NCI-H146 (cell line): ENCODE results near the gene MYF6.
A peak's percentile ranks its signal among the peaks of the same experiment; 100 is the strongest.
"Not testable (repeated sequence)": the region's sequence is repeated elsewhere in the genome, so short reads cannot be mapped to it uniquely, and the experiment has no call there.

Experiments
- DNase-seq: peaks from one replicate; lab custom pipeline; 2025; lab: John Stamatoyannopoulos, UW

MYF6 gene

GRCh38 chr12:80707126-80707829 is at the start of gene MYF6:
MYF6 (plus strand) TSS chr12:80707634; CDS start chr12:80707720, 86 bp downstream.
- DNase-seq = no peak

GRCh38 chr12:80659512-80660063 is 47.8 kb upstream of the MYF6 start:
- DNase-seq = no peak

DNA sequence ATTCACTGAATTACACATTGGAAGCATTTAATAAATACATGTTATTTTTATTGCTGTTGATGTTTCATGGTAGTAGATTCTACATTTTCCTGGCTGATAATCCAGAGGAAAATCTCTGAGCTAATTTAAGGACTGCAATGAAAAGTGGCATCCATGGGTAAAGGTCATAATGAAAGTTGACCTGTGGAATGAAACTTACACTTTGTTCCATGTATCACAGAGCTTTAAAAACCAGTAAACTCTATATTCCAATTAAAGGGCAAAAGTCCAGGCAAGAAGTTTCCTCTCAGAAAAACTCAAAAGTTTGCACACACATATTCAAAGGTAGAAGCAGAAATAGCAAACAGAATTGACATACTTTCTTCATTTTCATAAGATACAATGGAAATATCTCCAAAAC is 44.8 kb upstream of the MYF6 start:
- DNase-seq = no peak

DNA sequence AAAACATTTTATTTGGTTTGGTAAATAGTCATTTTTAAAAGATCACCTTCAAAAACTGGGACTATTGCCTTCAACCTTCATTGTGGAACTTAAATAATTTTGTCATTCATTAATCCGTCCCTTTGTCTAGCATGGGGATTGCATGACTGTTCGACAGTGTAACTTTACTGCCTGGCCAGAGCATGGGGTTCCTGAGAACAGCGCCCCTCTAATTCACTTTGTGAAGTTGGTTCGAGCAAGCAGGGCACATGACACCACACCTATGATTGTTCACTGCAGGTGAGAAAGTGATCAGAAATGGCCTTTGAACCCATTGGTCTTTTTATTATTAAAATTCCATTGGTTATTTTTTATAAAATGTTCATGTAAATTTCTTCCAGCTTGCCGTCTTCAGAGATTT is 37.2 kb upstream of the MYF6 start:
- DNase-seq = no peak

- not testable (repeated sequence) for DNase-seq
Observed at GRCh38 chr12:80676042-80676636, 31.3 kb upstream of the MYF6 start.

DNA sequence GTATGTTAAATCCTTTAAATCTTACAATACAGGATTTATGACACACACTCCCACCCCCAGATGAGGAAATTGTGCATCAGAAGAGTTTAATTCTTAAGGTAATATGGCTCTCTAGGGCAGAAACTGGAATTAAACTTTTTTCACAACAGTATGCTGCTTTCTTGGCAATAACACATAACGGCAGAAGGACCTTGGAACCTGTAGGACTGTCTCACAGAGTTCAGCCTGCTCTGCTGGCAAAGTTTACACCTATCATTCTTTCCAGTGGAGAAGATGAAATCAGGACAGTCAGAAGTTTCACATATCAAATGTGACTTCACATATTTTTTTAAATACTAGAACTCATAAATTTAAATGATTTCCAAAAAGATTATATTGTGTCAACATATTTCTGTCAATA is 30.6 kb upstream of the MYF6 start:
- DNase-seq = no peak

- no peak for DNase-seq
Observed at GRCh38 chr12:80677994-80678393, 29.4 kb upstream of the MYF6 start.

GRCh38 chr12:80679346-80680131 is 27.9 kb upstream of the MYF6 start:
- DNase-seq = no peak

- DNase-seq = no peak
Observed at GRCh38 chr12:80681287-80681686, 26.1 kb upstream of the MYF6 start.

- DNase-seq = no peak
Observed at GRCh38 chr12:80681786-80682185, 25.6 kb upstream of the MYF6 start.

GRCh38 chr12:80684077-80684495 is 23.3 kb upstream of the MYF6 start:
- no peak for DNase-seq

DNA sequence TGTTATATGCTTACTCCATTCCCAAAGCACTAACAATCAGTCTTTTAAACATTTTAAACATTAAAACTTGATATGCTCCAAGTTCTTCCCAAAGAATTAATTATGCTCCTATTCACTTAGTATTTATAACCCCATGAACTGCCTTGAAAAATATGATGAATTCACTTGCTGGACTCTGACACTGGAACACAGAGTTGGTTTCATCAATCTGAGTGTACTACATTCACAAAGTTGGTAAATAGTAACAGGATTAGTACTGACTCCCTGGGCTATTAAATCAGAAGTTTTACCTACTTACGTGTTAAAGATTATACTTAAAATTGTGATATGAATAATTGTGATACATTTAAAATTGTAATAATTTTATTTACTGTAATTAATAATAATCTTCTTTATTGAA is 17.3 kb upstream of the MYF6 start:
- no peak for DNase-seq

GRCh38 chr12:80690513-80690912 is 16.9 kb upstream of the MYF6 start:
- DNase-seq = no peak

- no peak for DNase-seq
Observed at GRCh38 chr12:80692114-80692513, 15.3 kb upstream of the MYF6 start.

DNA sequence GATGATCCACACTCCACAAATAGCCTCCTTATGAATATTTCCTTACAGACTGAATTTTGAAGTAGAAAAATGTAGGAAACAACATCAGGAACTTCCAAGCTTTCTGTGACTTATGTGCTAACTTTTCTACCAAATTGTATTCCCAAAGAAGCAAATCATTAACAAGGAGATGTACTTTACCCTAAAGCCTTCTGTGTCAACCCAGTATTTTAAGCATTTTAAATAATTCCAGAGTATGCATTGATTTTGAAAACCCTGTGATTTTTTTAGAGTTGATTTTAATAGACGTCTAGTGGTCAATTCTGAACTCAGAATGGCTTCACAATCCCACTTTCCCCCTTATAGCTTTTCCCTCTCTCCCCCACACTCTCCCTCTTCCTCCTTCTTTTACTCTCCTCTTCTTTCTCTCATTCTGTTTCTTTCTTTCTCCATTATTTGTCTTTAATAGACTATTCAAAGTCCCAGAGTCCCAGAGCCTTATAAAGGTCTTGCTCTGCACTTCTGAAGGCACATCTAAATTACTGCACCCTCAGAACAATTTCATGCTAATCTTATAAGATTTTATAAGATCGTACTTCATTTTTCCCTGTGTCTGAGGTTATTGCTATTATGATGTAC is 10.1 kb upstream of the MYF6 start:
- no peak for DNase-seq

DNA sequence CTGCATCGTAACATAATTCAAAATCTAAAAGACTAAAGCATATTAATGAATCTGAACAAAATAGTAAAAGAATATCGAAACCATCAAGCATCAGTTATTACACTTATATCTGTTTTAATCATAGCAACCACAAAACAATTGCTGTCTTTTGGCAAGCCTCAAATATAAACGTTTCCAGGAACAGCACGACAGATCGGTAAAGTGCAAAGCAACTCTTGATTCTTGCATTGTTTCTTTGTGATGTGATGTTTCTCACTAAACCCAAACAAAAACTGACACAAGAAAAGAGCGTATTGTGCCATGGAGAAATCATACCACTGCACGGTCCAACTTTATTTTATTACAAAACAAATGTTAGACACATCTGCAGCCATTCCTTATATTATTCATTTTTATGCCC is 9.2 kb upstream of the MYF6 start:
- DNase-seq = no peak

DNA sequence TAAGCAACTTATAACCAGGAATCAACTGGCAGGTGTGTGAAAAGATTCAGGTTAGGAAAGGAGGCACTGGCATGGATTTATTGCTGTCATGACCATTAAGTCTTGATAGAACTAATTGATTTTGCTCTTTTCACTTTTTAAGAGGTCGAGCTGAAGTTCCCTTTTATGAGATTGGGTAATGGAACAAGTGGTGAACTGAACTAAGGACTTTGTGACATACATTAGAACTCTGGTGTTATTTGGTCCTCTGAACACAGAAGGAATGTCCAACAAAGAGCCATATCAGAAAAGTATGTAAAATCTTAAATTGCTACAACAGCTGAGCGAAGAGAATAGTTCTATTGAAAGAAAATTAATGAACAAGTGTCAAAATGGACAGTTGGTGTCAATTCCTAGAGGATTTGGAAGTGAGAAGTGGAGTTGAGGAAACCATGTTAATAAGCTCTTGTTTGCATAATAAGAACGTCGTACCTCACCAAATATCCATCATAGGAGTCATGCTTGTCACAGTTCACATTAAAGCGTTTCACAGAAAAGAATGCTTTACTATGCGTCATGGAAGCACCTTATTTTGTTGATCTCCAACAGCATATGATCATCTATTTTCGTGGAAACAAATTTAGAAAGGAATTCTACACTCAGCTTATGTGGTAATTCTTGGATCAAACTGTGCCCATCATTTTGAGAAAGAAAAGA is 8.4 kb upstream of the MYF6 start:
- no peak for DNase-seq

DNA sequence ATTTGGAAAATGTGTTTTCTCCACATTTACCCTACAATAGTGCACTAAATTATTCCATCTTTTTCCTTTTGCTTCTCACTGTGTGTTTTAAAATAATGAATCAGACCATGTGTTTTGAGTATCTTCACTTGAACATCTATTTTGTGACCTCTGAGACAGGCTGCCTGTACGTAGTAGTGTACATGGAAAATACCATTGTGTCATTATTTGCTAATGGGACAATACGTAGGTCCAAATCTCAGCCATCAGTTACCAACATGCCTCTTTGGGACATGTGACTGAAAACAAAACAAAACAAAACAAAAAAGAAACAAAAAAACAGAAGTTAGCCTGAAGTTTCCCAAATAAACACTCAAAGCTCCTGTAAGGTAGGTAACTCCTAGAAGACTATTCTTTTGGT is 7.1 kb upstream of the MYF6 start:
- DNase-seq = no peak

DNA sequence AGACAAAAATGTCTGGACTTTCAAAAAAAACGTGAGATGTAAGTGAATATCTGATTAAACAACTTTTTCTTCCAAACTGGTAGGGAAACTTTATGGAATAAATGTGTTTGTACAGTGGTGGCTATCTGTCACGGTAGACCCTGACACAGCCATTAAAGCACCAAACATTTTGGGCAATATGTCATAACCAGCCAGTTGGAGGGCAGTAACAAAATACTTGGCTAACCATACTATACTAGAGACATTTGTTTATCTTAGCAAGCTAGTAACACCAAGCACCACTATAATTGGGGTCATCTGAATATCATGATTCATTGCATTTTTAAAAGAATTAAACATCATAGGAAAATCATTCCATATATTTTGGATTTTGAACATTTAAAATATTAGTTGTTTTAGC is 6.0 kb upstream of the MYF6 start:
- DNase-seq = no peak

GRCh38 chr12:80702889-80703805 is 4.3 kb upstream of the MYF6 start:
- DNase-seq = peak; percentile 50

DNA sequence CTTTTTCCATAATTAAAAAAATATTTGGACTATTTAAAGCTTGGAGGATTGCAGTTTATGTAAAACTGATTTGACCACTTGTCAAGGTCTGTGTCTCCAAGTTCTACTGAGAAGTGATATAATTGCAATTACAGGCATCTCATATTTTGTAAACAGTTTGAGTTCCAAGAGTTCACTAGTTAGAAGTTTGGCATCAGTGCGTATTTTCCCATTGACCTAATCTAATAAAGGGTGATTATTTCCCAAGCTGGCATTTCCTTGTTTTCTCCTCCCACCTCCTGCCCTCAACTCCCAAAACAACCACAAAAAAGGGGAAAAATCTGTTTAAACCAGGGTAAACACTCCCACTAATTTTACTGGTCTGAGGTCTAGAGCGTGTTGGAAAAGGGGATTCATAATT is 3.0 kb upstream of the MYF6 start:
- DNase-seq = no peak
